HepG2 (cell line): ENCODE measurements around the gene ZNF264. TPM values are rescaled to one million over a fixed set of nuclear protein-coding genes. Genes with fewer than 3 reads are reported as not detected.
A peak's percentile ranks its signal among the peaks of the same experiment; 100 is the strongest.

Experiments used
- ATAC-seq: fragments of 200-7000 bp; cut with Tn5 transposase; 3 replicates; pipeline ENCODE4 v1.9.1; 2020; ENCODE audit warnings: mild to moderate bottlenecking, moderate library complexity
- BruUV-seq: library from RNA; stranded (reverse); fragments of 400-500 nt; replicated peaks from 2 replicates; lab custom pipeline; 2021; lab: Mats Ljungman, UMichigan
- CTCF ChIA-PET: fragments of 300-600 bp; formaldehyde crosslinking; extraction: SDS; loops from one replicate; lab custom pipeline; 2021; ENCODE audit warnings: low total read pairs, inconsistent platforms, low intra/inter-chr PET ratio; lab: Yijun Ruan, JAX
- POLR2A ChIA-PET: fragments of 350-600 bp; sonication (Branson Sonifier 250); formaldehyde crosslinking; loops from one replicate; lab custom pipeline; 2020; ENCODE audit warnings: antibody characterized with exemption, inconsistent platforms; lab: Yijun Ruan, JAX
- DNase-seq: peaks from one replicate; pipeline ENCODE4 v3.0.0-alpha.2; 2015; ENCODE audit warnings: low spot score
- FAIRE-seq: peaks from 3 replicates; lab custom pipeline; 2011; peaks lifted over from hg19 to GRCh38; lab: Jason Lieb, UNC
- H2AFZ ChIP-seq: one replicate; pipeline ENCODE4 v1.6.1; 2011; ENCODE audit warnings: low read length, inconsistent platforms
- H3K27ac ChIP-seq: fragments of 300-600 bp; 3 replicates; pipeline ENCODE4 v1.8.0; 2011; ENCODE audit warnings: mixed run types, mild to moderate bottlenecking, mixed read lengths, low read length, inconsistent platforms; ENCODE audit not compliant: insufficient read depth; ENCODE audit errors: extremely low read length
- H3K27me3 ChIP-seq, 2 experiments: fragments of 200-600 bp in 1 of 2; 2 replicates in 1 of 2; 3 replicates in 1 of 2; pipeline versions ENCODE4 v1.6.0 to v1.8.0; 2011; ENCODE audit warnings: low read length in 2 of 2, mild to moderate bottlenecking in 2 of 2, moderate library complexity in 2 of 2, inconsistent platforms in 1 of 2; ENCODE audit not compliant: insufficient read depth in 2 of 2, control insufficient read depth in 1 of 2
- H3K36me3 ChIP-seq, 2 experiments: fragments of 200-600 bp in 1 of 2; replicated peaks in 1 of 2; 2 replicates in 1 of 2; 3 replicates in 1 of 2; pipeline versions ENCODE4 v1.5.1 to v1.8.0; 2011; ENCODE audit warnings: low read length in 2 of 2, inconsistent platforms in 1 of 2; ENCODE audit not compliant: insufficient read depth in 2 of 2, control insufficient read depth in 1 of 2
- H3K4me1 ChIP-seq: 2 replicates; pipeline ENCODE4 v1.5.1; 2012; ENCODE audit warnings: low read length, inconsistent platforms; ENCODE audit not compliant: insufficient read depth
- H3K4me2 ChIP-seq: 2 replicates; pipeline ENCODE4 v1.6.0; 2011; ENCODE audit warnings: low read depth, low read length, inconsistent platforms
- H3K4me3 ChIP-seq, 3 experiments: fragments of 200-600 bp in 1 of 3; sonication (generic), shearing (Covaris generic) in 1 of 3; replicated peaks in 1 of 3; 2 replicates each; pipeline ENCODE4 v1.5.1; 2011 to 2016; ENCODE audit warnings: low read length in 3 of 3, inconsistent platforms in 2 of 3, low read depth in 2 of 3, mild to moderate bottlenecking in 2 of 3, control low read depth in 1 of 3, mixed read lengths in 1 of 3; ENCODE audit not compliant: insufficient read depth in 1 of 3
- H3K79me2 ChIP-seq: one replicate; pipeline ENCODE4 v1.6.1; 2011; ENCODE audit warnings: low read length, inconsistent platforms; ENCODE audit not compliant: insufficient read depth
- H3K9ac ChIP-seq: 2 replicates; pipeline ENCODE4 v1.6.0; 2011; ENCODE audit warnings: mild to moderate bottlenecking, low read depth, low read length, inconsistent platforms; ENCODE audit not compliant: insufficient read depth
- H3K9me3 ChIP-seq: 2 replicates; pipeline ENCODE4 v1.5.1; 2012; ENCODE audit warnings: mild to moderate bottlenecking, low read length
- H4K20me1 ChIP-seq: 2 replicates; pipeline ENCODE4 v1.6.0; 2011; ENCODE audit warnings: inconsistent platforms, mild to moderate bottlenecking, low read length, moderate library complexity; ENCODE audit not compliant: insufficient read depth
- CHCHD3 ChIP-seq: sonication (generic); formaldehyde crosslinking; IDR thresholded peaks from 2 replicates; pipeline ENCODE4 v1.8.0; 2022; ENCODE audit warnings: mild to moderate bottlenecking, missing genetic modification reagents, moderate library complexity
- NFATC3 ChIP-seq: sonication (generic); formaldehyde crosslinking; IDR thresholded peaks from 2 replicates; pipeline ENCODE4 v1.5.1; 2020; ENCODE audit warnings: mild to moderate bottlenecking, missing genetic modification reagents
- NFRKB ChIP-seq: fragments of 450-650 bp; IDR thresholded peaks from 2 replicates; pipeline ENCODE4 v1.6.1; 2017
- NPAS2 ChIP-seq: sonication (generic); formaldehyde crosslinking; IDR thresholded peaks from 2 replicates; pipeline ENCODE4 v1.8.0; 2022; ENCODE audit warnings: mild to moderate bottlenecking, missing genetic modification reagents, borderline replicate concordance
- SMARCC2 ChIP-seq: fragments of 450-650 bp; IDR thresholded peaks from 2 replicates; pipeline ENCODE4 v1.6.1; 2017; ENCODE audit warnings: antibody characterized with exemption, mild to moderate bottlenecking
- ZFP82 ChIP-seq: sonication (generic); formaldehyde crosslinking; IDR thresholded peaks from 2 replicates; pipeline ENCODE4 v1.5.1; 2020; ENCODE audit warnings: mild to moderate bottlenecking, missing genetic modification reagents, borderline replicate concordance
- ZNF33A ChIP-seq: sonication (generic); formaldehyde crosslinking; IDR thresholded peaks from 2 replicates; pipeline ENCODE4 v1.5.1; 2020; ENCODE audit warnings: missing genetic modification reagents, mild to moderate bottlenecking, moderate library complexity, borderline replicate concordance
- ZNF33B ChIP-seq: sonication (generic); formaldehyde crosslinking; IDR thresholded peaks from 2 replicates; pipeline ENCODE4 v1.5.1; 2020; ENCODE audit warnings: mild to moderate bottlenecking, missing genetic modification reagents
- WGBS: methylation state at CpG from one replicate; pipeline ENCODE4 v1.1.6; 2017; ENCODE audit warnings: low lambda C conversion rate; 5-methylcytosine and 5-hydroxymethylcytosine counted together
- in situ Hi-C: cut with HindIII; loops from 2 replicates; pipeline ENCODE4 v1.10.0; 2017; ENCODE audit warnings: low pct_unique_long_range_greater_than_20kb; ENCODE audit not compliant: extremely low pct_ligation_motif_present
- intact Hi-C: fragments of 100-400 bp; cut with micrococcal nuclease; formaldehyde crosslinking; loops from one replicate; pipeline ENCODE4 v1.10.0; 2022; ENCODE audit not compliant: unreplicated experiment
- polyA plus RNA-seq, 8 experiments: library from polyadenylated mRNA; depleted of rRNA in 3 of 8; stranded (reverse) in 7 of 8; unstranded in 1 of 8; fragments of >200 nt; fragmentation: Illumina TruSeq in 4 of 8; extraction: Trizol in 4 of 8; gene quantifications; 2 replicates each; pipeline versions ENCODE4 v1.2.1 to v1.2.3, GENCODE V29; 2011 to 2016; ENCODE audit warnings: low read depth in 4 of 8, missing spikeins in 1 of 8, mixed read lengths in 1 of 8; ENCODE audit not compliant: insufficient read depth in 1 of 8
- total RNA-seq, 5 experiments: library from RNA; depleted of rRNA; stranded (reverse); fragments of >200 nt; fragmentation: Illumina TruSeq; extraction: Trizol; gene quantifications; 2 replicates each; pipeline ENCODE4 v1.2.3, GENCODE V29; 2016; ENCODE audit warnings: low read depth in 1 of 5
- TF ChIP-seq, protein P1 (sequence below): sonication (generic); formaldehyde crosslinking; IDR thresholded peaks from 2 replicates; pipeline ENCODE4; 2020; ENCODE audit warnings: missing genetic modification reagents, mild to moderate bottlenecking, borderline replicate concordance

ZNF264 gene
- total and polyA plus RNA-seq, 2 of the 13 experiments (the other 11 are each of a cell fraction or from before 2014, with no cell fraction given), result 3.5 to 17.6 TPM

DNA sequence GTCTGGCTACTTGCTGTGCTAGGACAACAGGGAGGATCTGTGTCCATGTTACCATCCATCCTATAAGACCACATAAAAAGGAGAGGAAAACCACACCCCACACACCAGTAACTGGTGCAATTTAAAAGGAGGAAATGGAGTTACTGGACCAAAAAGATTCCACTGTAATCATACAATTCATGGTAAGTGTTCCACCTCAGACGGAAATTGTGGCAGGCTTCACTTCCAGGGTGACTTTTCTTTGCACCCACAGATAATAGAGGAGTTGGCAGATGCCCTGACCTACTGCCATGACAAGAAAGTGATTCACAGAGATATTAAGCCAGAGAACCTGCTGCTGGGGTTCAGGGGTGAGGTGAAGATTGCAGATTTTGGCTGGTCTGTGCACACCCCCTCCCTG lies 41.9 kb downstream of the ZNF264 start:
- in situ Hi-C loops (no loop called here), intact Hi-C loops (no loop called here)
- H3K4me3 ChIP-seq, result no peak overlapping the region
- no peak overlapping the region for H3K9ac ChIP-seq
- ChIA-PET CTCF (no interaction called here), POLR2A (no interaction called here)
- DNase-seq (no peak), ATAC-seq (no peak), FAIRE-seq (no peak)
- 73% methylated on average over 1 of the region's 1 CpG for WGBS
- no peaks in the 10 kb centered on the region for H3K9me3 ChIP-seq
- no peaks in the 10 kb centered on the region for H3K79me2 ChIP-seq
- no peaks in the 10 kb centered on the region for H3K36me3 ChIP-seq
- no peaks in the 10 kb centered on the region for H4K20me1 ChIP-seq
- no peaks in the 10 kb centered on the region; a peak in 1 of 5 replicates for H3K27me3 ChIP-seq
- no peak overlapping the region for H3K4me2 ChIP-seq
- no TSS peak for BruUV-seq
- TF ChIP-seq NPAS2 (no peak), NFRKB (no peak), ZFP82 (CRISPR knock-in tag) (no peak)
- H3K4me1 ChIP-seq, result peaks cover 18% of the 10 kb centered on the region; the same call in 1 of the 2 replicates
- H3K27ac ChIP-seq, result no peak overlapping the region
- no peak overlapping the region for H2AFZ ChIP-seq

DNA sequence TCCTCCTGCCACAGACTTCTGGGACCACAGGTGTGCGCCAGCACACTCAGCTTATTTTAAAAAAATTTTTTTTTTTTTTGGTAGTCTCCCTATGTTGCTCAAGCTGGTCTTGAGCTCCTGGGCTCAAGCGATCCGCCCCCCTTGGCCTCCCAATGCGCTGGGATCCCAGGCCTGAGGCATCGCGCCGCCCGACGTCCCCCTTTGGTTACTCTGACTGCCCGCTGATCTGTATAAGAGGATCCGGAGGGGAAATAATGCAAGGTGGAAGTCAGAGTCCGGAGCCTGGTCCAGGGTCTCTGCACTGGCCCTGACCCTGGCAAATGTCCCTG lies 48.6 kb downstream of the ZNF264 start:
- peaks cover 2 to 7% of the 10 kb centered on the region in 2 experiments; a peak in 4 of 5 replicates for H3K36me3 ChIP-seq
- H3K27ac ChIP-seq, result peak overlapping the region; percentile 84
- TSS peak; percentile 92 for BruUV-seq
- ATAC-seq, result no peak
- intact Hi-C loops, result loop anchor here (1.0 kb wide), 2 partner anchors 40 to 49 kb away; partner anchors contain the start of genes ZNF264 and ZNF460
- ChIA-PET CTCF (no interaction called here), POLR2A (interaction anchor here (1.0 to 1.5 kb wide), 2 partner anchors 36 to 41 kb away, joined by 4 to 5 read pairs; no protein-coding TSS in a partner anchor)
- no peaks in the 10 kb centered on the region for H4K20me1 ChIP-seq
- H3K79me2 ChIP-seq, result peaks cover 22% of the 10 kb centered on the region
- no peaks in the 10 kb centered on the region; a peak in 1 of 5 replicates for H3K27me3 ChIP-seq
- H3K4me3 ChIP-seq, result peak overlapping the region; percentile 85 to 92 (median 90)
- TF ChIP-seq ZNF33B (CRISPR knock-in tag), result 0 out of 2 replicates have a peak, but pooled peaks have one; percentile 0
- TF ChIP-seq SMARCC2, result no peak
- peak; percentile 22; the same call in 1 of the 2 replicates for TF ChIP-seq ZNF33A
- TF ChIP-seq, protein P1, sequence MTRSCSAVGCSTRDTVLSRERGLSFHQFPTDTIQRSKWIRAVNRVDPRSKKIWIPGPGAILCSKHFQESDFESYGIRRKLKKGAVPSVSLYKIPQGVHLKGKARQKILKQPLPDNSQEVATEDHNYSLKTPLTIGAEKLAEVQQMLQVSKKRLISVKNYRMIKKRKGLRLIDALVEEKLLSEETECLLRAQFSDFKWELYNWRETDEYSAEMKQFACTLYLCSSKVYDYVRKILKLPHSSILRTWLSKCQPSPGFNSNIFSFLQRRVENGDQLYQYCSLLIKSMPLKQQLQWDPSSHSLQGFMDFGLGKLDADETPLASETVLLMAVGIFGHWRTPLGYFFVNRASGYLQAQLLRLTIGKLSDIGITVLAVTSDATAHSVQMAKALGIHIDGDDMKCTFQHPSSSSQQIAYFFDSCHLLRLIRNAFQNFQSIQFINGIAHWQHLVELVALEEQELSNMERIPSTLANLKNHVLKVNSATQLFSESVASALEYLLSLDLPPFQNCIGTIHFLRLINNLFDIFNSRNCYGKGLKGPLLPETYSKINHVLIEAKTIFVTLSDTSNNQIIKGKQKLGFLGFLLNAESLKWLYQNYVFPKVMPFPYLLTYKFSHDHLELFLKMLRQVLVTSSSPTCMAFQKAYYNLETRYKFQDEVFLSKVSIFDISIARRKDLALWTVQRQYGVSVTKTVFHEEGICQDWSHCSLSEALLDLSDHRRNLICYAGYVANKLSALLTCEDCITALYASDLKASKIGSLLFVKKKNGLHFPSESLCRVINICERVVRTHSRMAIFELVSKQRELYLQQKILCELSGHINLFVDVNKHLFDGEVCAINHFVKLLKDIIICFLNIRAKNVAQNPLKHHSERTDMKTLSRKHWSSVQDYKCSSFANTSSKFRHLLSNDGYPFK (CRISPR knock-in tag), result no peak
- 0 out of 2 replicates have a peak, but pooled peaks have one; percentile 23 for TF ChIP-seq CHCHD3
- TF ChIP-seq NFATC3, result no peak
- in situ Hi-C loops, result loop anchor here (5.0 kb wide), 1 partner anchor 42 kb away; the partner anchor contains the start of gene ZNF460
- H3K4me1 ChIP-seq, result peaks cover 33% of the 10 kb centered on the region
- H3K9me3 ChIP-seq, result no peaks in the 10 kb centered on the region
- peak overlapping the region; percentile 93 for H3K4me2 ChIP-seq
- DNase-seq, result no peak
- no peak for FAIRE-seq
- WGBS, result 83% methylated on average over 12 of the region's 12 CpGs
- H2AFZ ChIP-seq, result peak overlapping the region; percentile 70
- peak overlapping the region; percentile 88 for H3K9ac ChIP-seq
